HL-60 (cell line): ENCODE data around the gene ABI3BP.

ENCODE experiments used
- DNase-seq, 2 experiments: peaks; one replicate each; pipeline ENCODE4 v3.0.0-alpha.2; 2010 to 2020; ENCODE audit warnings: low read depth in 1 of 2, low spot score in 1 of 2
- H3K27ac ChIP-seq: fragments of 250-450 bp; sonication (Bioruptor Pico); replicated peaks from 2 replicates; pipeline ENCODE4 v1.5.1; 2020; ENCODE audit warnings: mild to moderate bottlenecking, moderate library complexity
- H3K27me3 ChIP-seq: fragments of 250-450 bp; sonication (Bioruptor Pico); 2 replicates; pipeline ENCODE4 v1.5.1; 2021; ENCODE audit warnings: mild to moderate bottlenecking, moderate library complexity; ENCODE audit not compliant: insufficient read depth, poor library complexity, severe bottlenecking
- H3K4me3 ChIP-seq: replicated peaks from 2 replicates; pipeline ENCODE4 v1.5.1; 2011; ENCODE audit warnings: mild to moderate bottlenecking, control low read depth, low read length; ENCODE audit not compliant: insufficient read depth
- CTCF ChIP-seq: IDR thresholded peaks from one replicate; pipeline ENCODE4 v1.5.1; 2011; ENCODE audit warnings: low read length, control low read depth, inconsistent platforms; ENCODE audit not compliant: insufficient read depth
- GABPA ChIP-seq: IDR thresholded peaks from 2 replicates; pipeline ENCODE4 v1.6.1; 2012; ENCODE audit warnings: low read depth
- POLR2AphosphoS5 ChIP-seq: IDR thresholded peaks from 2 replicates; pipeline ENCODE4 v1.6.1; 2012; ENCODE audit warnings: low read depth
- REST ChIP-seq: IDR thresholded peaks from 2 replicates; pipeline ENCODE4 v1.6.1; 2012; ENCODE audit warnings: low read depth; ENCODE audit not compliant: insufficient replicate concordance
- SPI1 ChIP-seq: IDR thresholded peaks from 2 replicates; pipeline ENCODE4 v1.6.1; 2012; ENCODE audit warnings: low read depth, mild to moderate bottlenecking, borderline replicate concordance

The ABI3BP gene

GRCh38 chr3:100976611-100977010 is 16.6 kb downstream of the ABI3BP start:
- TF ChIP-seq CTCF = no peak
- H3K27ac ChIP-seq = no peak overlapping the region
- H3K4me3 ChIP-seq = no peak overlapping the region
- no peak for DNase-seq
- H3K27me3 ChIP-seq = peaks cover 2% of the 10 kb centered on the region

GRCh38 chr3:100975714-100976113 is 17.5 kb downstream of the ABI3BP start:
- peaks cover 2% of the 10 kb centered on the region for H3K27me3 ChIP-seq
- TF ChIP-seq GABPA = no peak
- no peak for TF ChIP-seq POLR2AphosphoS5
- TF ChIP-seq CTCF = no peak
- TF ChIP-seq SPI1 = no peak
- TF ChIP-seq REST = no peak
- DNase-seq = no peak
- no peak overlapping the region for H3K27ac ChIP-seq
- no peak overlapping the region for H3K4me3 ChIP-seq

- H3K27me3 ChIP-seq = peaks cover 2% of the 10 kb centered on the region
- no peak for DNase-seq
- no peak overlapping the region for H3K4me3 ChIP-seq
- no peak overlapping the region for H3K27ac ChIP-seq
- TF ChIP-seq REST (no peak), CTCF (no peak), POLR2AphosphoS5 (no peak), SPI1 (no peak)
These were observed 19.6 kb downstream of the ABI3BP start for GRCh38 chr3:100973594-100973993.

GRCh38 chr3:100972867-100973266 is 20.4 kb downstream of the ABI3BP start:
- peaks cover 2% of the 10 kb centered on the region for H3K27me3 ChIP-seq
- no peak for TF ChIP-seq REST
- no peak for TF ChIP-seq POLR2AphosphoS5
- TF ChIP-seq CTCF = no peak
- no peak for TF ChIP-seq SPI1
- TF ChIP-seq GABPA = no peak
- no peak overlapping the region for H3K4me3 ChIP-seq
- no peak for DNase-seq
- H3K27ac ChIP-seq = no peak overlapping the region
